BE2C (cell line): Measurements from ENCODE around the gene TOMM34.

Experiments
- DNase-seq: peaks from one replicate; pipeline ENCODE4 v3.0.0-alpha.2; 2020
- H3K27me3 ChIP-seq: fragments of 250-450 bp; sonication (Bioruptor Pico); 2 replicates; pipeline ENCODE4 v1.5.1; 2020; ENCODE audit warnings: mild to moderate bottlenecking
- H3K36me3 ChIP-seq: fragments of 250-450 bp; sonication (Bioruptor Pico); 2 replicates; pipeline ENCODE4 v1.5.1; 2020; ENCODE audit warnings: mild to moderate bottlenecking
- H3K4me1 ChIP-seq: fragments of 250-450 bp; sonication (Bioruptor Pico); 2 replicates; pipeline ENCODE4 v1.5.1; 2020
- H3K4me3 ChIP-seq: 2 replicates; pipeline ENCODE4 v1.5.1; 2011; ENCODE audit warnings: low read depth, low read length
- H3K9me3 ChIP-seq: fragments of 250-450 bp; sonication (Bioruptor Pico); 2 replicates; pipeline ENCODE4 v1.5.1; 2020
- TF ChIP-seq, protein P1 (sequence below): IDR thresholded peaks from 2 replicates; pipeline ENCODE4 v1.5.1; 2012; ENCODE audit warnings: mild to moderate bottlenecking, low read depth, low read length

TOMM34 gene

DNA sequence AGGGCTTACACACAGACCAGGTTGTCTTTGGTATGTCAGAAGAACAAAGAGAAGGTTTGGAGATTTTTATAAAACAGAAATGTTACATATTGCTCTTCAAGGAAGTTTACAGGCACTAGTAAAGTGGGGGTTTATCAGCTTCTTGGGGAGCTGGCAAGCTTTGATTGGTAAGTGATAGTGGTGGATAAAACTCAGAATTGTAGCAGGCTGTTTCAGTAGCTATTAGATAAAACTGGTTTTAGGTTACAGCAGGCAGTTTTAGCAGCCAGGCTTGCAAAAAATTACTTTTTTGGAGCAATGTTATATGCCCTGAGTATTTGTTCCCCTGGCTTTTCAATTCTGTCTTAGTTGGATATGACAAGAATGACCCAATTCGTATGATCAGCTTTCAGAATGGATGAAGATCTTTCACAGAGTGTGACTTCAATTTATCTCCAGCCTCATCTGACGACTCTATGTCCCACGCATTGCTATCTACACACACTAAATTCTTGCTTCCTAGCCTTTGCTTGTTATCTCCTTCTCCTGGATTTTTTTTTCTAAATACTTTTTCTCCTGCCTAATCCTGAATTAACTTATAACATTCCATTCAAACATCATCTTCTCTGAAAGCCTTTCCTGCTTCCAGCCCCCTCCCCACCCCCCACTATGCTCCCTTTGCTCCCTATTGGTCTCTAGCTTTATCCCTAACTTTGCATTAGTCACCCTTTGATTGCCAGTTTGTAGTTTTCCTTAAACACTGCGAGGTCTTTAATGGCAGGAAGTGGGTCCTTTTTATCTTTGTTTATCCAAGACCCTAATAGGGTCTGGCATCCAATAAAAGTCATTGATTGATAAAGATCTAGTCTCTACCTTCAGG, 1.0 kb upstream of the TOMM34 start:
- Histone ChIP-seq H3K4me3 (no peak overlapping the region), H3K4me1 (peaks cover 7% of the 10 kb centered on the region)

DNA sequence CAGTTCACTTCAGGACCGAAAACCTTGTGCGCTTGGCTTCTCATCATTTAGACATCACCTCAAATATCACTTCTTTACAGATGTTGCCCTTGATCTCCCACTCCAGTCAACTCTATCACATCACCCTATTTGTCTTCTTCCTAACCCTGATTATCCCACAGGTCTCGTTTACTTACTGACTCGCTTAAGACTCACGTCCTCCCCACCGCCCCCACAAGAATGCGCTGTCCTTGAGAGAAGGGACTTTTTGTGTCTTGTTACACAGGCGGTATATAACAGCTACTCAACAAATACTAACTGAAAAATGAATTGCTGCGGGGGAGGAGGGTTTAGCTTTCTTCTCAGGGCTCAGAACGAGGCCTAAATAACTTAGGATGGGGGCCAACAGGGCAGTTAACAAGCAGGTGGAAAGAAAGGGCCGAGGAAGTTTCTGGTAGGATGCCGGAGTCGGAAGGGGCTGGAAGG, 527 bp downstream of the TOMM34 start:
- no peaks in the 10 kb centered on the region for H3K9me3 ChIP-seq
- DNase-seq: no peak
- TF ChIP-seq, protein P1, sequence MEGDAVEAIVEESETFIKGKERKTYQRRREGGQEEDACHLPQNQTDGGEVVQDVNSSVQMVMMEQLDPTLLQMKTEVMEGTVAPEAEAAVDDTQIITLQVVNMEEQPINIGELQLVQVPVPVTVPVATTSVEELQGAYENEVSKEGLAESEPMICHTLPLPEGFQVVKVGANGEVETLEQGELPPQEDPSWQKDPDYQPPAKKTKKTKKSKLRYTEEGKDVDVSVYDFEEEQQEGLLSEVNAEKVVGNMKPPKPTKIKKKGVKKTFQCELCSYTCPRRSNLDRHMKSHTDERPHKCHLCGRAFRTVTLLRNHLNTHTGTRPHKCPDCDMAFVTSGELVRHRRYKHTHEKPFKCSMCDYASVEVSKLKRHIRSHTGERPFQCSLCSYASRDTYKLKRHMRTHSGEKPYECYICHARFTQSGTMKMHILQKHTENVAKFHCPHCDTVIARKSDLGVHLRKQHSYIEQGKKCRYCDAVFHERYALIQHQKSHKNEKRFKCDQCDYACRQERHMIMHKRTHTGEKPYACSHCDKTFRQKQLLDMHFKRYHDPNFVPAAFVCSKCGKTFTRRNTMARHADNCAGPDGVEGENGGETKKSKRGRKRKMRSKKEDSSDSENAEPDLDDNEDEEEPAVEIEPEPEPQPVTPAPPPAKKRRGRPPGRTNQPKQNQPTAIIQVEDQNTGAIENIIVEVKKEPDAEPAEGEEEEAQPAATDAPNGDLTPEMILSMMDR: no peak
- H3K36me3 ChIP-seq: peaks cover 22% of the 10 kb centered on the region
- peaks cover 7% of the 10 kb centered on the region for H3K4me1 ChIP-seq
- H3K27me3 ChIP-seq: no peaks in the 10 kb centered on the region
- peak overlapping the region; percentile 73 for H3K4me3 ChIP-seq

More for the DNA sequence above, 1.0 kb upstream of the TOMM34 start:
- Histone ChIP-seq H3K36me3 (peaks cover 7% of the 10 kb centered on the region), H3K27me3 (no peaks in the 10 kb centered on the region), H3K9me3 (no peaks in the 10 kb centered on the region)
- DNase-seq: no peak
- TF ChIP-seq, protein P1: no peak

DNA sequence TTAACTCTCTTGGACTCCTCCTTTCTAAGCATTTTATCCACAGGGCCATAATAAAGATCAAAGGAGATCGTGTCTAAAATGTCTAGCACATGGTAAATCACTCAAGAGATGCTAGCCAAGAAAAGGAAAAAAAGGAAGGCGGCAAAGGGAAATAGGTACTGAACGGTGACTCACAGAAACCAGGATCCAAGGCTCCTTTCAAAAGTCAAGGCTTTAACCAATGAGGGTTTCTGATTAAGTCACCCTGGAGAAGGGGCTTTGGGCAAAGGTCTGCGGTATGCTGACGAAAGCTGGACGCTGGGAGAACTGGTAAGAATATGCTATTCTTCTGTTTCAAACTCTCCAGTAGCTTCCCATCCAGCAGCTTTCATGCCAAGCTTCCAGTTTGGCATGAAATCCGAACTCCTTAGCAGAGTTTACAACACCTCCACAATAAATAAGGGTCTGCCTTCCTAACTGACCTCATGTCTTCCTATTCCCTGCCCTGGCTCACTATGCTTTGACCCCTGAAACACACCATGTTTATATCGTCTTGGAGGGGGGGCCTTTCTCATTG, 1.0 kb downstream of the TOMM34 start:
- Histone ChIP-seq H3K4me1 (peaks cover 7% of the 10 kb centered on the region), H3K27me3 (no peaks in the 10 kb centered on the region), H3K9me3 (no peaks in the 10 kb centered on the region), H3K36me3 (peaks cover 27% of the 10 kb centered on the region), H3K4me3 (peak overlapping the region; percentile 73)
- TF ChIP-seq, protein P1: no peak
- no peak for DNase-seq

DNA sequence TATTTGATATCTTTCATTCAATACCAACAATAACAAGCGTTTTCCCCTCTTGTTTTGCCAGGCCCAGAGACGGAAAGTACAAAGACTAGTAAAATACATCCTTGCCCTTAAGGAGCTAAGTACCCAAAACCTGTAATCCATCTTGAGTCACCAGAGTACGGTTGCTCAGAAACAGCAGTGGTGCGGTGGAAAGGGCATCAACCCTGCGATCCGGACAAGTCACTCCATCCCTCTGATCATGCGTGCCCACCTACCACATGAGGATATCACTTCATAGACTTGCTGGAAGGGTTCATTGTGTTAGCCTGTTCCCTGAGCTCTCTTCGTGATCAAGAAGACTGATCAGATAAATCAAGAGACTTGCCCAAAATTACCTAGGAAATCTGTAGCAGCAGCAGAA, 1.9 kb downstream of the TOMM34 start:
- TF ChIP-seq, protein P1: no peak
- Histone ChIP-seq H3K27me3 (no peaks in the 10 kb centered on the region), H3K9me3 (no peaks in the 10 kb centered on the region), H3K4me1 (peaks cover 7% of the 10 kb centered on the region), H3K36me3 (peaks cover 35% of the 10 kb centered on the region), H3K4me3 (no peak overlapping the region)
- no peak for DNase-seq

DNA sequence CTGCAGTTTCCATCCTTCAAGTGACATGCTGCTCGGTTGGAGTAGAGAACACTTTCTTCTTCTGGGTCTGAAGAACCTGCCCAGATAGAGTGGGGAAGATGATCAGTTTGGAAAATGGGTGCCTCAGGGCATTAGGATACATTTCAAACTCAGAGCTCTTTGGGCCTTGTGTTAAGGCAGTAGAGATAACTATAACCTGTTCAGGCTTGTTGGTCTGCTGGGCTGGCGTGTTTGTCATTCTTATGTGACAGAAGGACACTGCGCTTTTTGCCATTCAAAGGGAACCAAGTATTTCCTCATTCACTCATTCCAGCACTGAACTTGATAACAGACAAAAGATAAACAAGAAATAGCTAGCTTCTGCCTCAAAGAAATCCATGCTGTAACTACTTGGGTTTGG, 3.8 kb downstream of the TOMM34 start:
- H3K27me3 ChIP-seq: no peaks in the 10 kb centered on the region
- TF ChIP-seq, protein P1: no peak
- no peaks in the 10 kb centered on the region for H3K9me3 ChIP-seq
- no peak overlapping the region for H3K4me3 ChIP-seq
- peaks cover 4% of the 10 kb centered on the region for H3K4me1 ChIP-seq
- DNase-seq: no peak
- H3K36me3 ChIP-seq: peaks cover 49% of the 10 kb centered on the region

DNA sequence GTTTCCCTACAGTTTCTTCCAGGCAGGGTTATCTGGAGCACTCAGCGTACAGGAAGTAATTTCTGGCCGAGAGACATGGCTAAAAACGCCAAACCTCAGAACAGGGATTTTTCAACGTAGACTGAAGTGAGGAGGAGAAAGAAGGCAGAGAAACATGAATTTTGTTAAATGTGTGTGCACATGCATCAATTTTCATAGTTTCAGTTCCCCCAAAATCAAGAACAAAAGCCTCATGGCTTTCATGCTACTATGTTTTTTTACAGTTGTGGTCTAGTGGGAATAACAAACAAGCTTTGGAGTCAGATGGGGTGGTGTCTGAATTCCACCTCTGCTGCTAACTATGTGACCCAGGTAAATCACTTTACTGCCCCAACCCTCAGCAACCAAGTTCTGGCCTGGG, 4.9 kb downstream of the TOMM34 start:
- no peaks in the 10 kb centered on the region for H3K9me3 ChIP-seq
- no peaks in the 10 kb centered on the region for H3K27me3 ChIP-seq
- no peaks in the 10 kb centered on the region for H3K4me1 ChIP-seq
- TF ChIP-seq, protein P1: no peak
- peaks cover 60% of the 10 kb centered on the region for H3K36me3 ChIP-seq
- no peak for DNase-seq
- H3K4me3 ChIP-seq: no peak overlapping the region
